NB4 (cell line): ENCODE data around the gene APOL3.

ENCODE experiments used
- CTCF ChIP-seq: IDR thresholded peaks from one replicate; pipeline ENCODE4 v1.5.1; 2012; ENCODE audit warnings: low read depth, low read length
- MAX ChIP-seq: IDR thresholded peaks from 2 replicates; pipeline ENCODE4 v1.6.1; 2011; ENCODE audit warnings: low read depth, low read length
- MYC ChIP-seq: IDR thresholded peaks from 2 replicates; pipeline ENCODE4 v1.6.1; 2011; ENCODE audit warnings: low read depth, low read length
- POLR2A ChIP-seq: IDR thresholded peaks from 2 replicates; pipeline ENCODE4 v1.6.1; 2011; ENCODE audit warnings: mild to moderate bottlenecking; ENCODE audit not compliant: insufficient read length; ENCODE audit errors: extremely low read depth

DNA sequence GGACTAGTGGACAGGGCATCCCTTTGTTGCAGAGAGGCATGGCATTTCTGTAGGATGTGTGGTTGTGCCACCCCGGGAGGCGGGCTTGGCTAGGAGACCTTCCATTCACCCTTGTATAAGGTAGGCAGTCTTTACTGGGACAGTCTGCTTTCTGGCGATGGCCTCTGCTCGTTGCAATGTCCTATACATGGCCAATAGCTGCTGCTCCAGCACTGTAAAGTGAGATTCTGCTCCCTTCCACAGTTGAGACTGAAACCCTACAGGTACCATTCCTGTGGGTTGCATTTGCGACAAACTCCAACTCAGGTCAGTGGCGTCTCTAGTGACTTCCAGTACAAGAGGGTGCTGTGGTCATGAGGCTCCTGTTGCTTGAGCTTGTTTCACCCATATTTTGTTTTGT is 20.4 kb upstream of the APOL3 start:
- TF ChIP-seq CTCF: no peak
- TF ChIP-seq MYC: no peak
- no peak for TF ChIP-seq POLR2A
- TF ChIP-seq MAX: no peak
